ENCODE results near the gene DCLRE1C. TPM values are rescaled to one million over a fixed set of nuclear protein-coding genes. Genes with fewer than 3 reads are reported as not detected.

The DCLRE1C gene
- total and polyA plus RNA-seq, 9 of the 15 experiments (the other 6 are each of a cell fraction or from before 2014, with no cell fraction given): 8.8 to 22.2 (median 13.9) TPM

- H3K4me3 ChIP-seq: no peak overlapping the region
Observed at GRCh38 chr10:14975672-14976273, 21.9 kb upstream of the DCLRE1C start.

More at GRCh38 chr10:14975672-14976273, 21.9 kb upstream of the DCLRE1C start:
- in situ Hi-C loops (cut with MboI) (no loop called here), intact Hi-C loops (cut with micrococcal nuclease) (no loop called here)
- DNase-seq (ENCODE audit: extremely low read depth in 1 of 4, low spot score in 3 of 4): peak in 2 of 4 experiments; percentile 19 to 21
- Histone ChIP-seq H3K27me3 (ENCODE audit: control insufficient read depth in 2 of 2, insufficient read depth in 2 of 2, low read length in 2 of 2) (peaks cover 10 to 13% of the 10 kb centered on the region in 2 experiments), H3K9ac (ENCODE audit: insufficient read depth in 1 of 2, low read depth in 2 of 2, low read length in 2 of 2) (no peak overlapping the region), H3K79me2 (ENCODE audit: control insufficient read depth, insufficient read depth, low read length) (no peaks in the 10 kb centered on the region), H3K4me2 (ENCODE audit: insufficient read depth, low read length) (0 out of 2 replicates have a peak overlapping the region, but pooled peaks have one; percentile 25), H3K4me1 (replicated peaks in 1 of 2; ENCODE audit: control insufficient read depth in 2 of 2, insufficient read depth in 2 of 2, low read length in 2 of 2) (no peaks in the 10 kb centered on the region), H2AFZ (ENCODE audit: low read depth, low read length) (no peak overlapping the region), H3K9me1 (ENCODE audit: control insufficient read depth, insufficient read depth, low read length) (no peaks in the 10 kb centered on the region), H3K9me3 (replicated peaks; ENCODE audit: control insufficient read depth, insufficient read depth, low read depth, low read length) (no peaks in the 10 kb centered on the region), H3K36me3 (ENCODE audit: control insufficient read depth, insufficient read depth, low read length) (no peaks in the 10 kb centered on the region), H4K20me1 (replicated peaks; ENCODE audit: control insufficient read depth, insufficient read depth, low read length) (no peaks in the 10 kb centered on the region), H3K27ac (ENCODE audit: extremely low read depth, low read depth, low read length) (no peak overlapping the region)
- peak; percentile 68 for ATAC-seq
- no peak for FAIRE-seq
- BruUV-seq (replicated peaks): no TSS peak
- WGBS (ENCODE audit: insufficient coverage, low coverage, missing lambda C conversion rate): 1% methylated on average over 20 of the region's 21 CpGs
- peak; percentile 35; the same call in 1 of the 2 replicates for TF ChIP-seq VEZF1 (CRISPR knock-in tag; IDR thresholded peaks at IDR 0.05)
- no peak for TF ChIP-seq DPF2 (IDR thresholded peaks at IDR 0.05)
- peak in 1 of 2 experiments; percentile 51; a peak in 2 of 4 replicates for TF ChIP-seq RAD21 (CRISPR knock-in tag; conservative IDR thresholded peaks at IDR 0.05 in 1 of 2, IDR thresholded peaks at IDR 0.05 in 1 of 2)
- peak; percentile 45 to 55 (median 47); a peak in 4 of 6 replicates for TF ChIP-seq CTCF (IDR thresholded peaks at IDR 0.05 in 2 of 3, conservative IDR thresholded peaks at IDR 0.05 in 1 of 3; ENCODE audit: insufficient read depth in 2 of 3, low read depth in 1 of 3, low read length in 3 of 3)
- 0 out of 2 replicates have a peak, but pooled peaks have one; percentile 40 for TF ChIP-seq ZBTB7A (IDR thresholded peaks at IDR 0.05; ENCODE audit: borderline replicate concordance, control insufficient read depth, low read depth, low read length)
- peak; percentile 15 for TF ChIP-seq DACH1 (IDR thresholded peaks at IDR 0.05; ENCODE audit: partially characterized antibody)
- no peak for TF ChIP-seq BMI1 (IDR thresholded peaks at IDR 0.05; ENCODE audit: low read length)
- CTCF ChIA-PET (ENCODE audit: low intra/inter-chr PET ratio): no interaction called here
- POLR2A ChIA-PET: no interaction called here
